Activated T-helper 17 cell treated with anti-CD3 and anti-CD28 coated beads, Interleukin-2, amount 50 U/mL, for 72 hours (primary cell): ENCODE results near the gene SMAP1. TPM values are rescaled to one million over a fixed set of nuclear protein-coding genes. Genes with fewer than 3 reads are reported as not detected.
A peak's percentile ranks its signal among the peaks of the same experiment; 100 is the strongest.

Experiments
- ATAC-seq: fragments of 150-1000 bp; cut with Tn5 transposase; replicated peaks from 2 replicates; pipeline ENCODE4 v1.10.0; 2021; ENCODE audit warnings: mild to moderate bottlenecking, moderate library complexity
- H3K27ac Mint-ChIP-seq: one replicate; pipeline ENCODE4 v1.8.0; 2022; ENCODE audit warnings: mixed read lengths
- H3K27me3 Mint-ChIP-seq: one replicate; pipeline ENCODE4 v1.8.0; 2022; ENCODE audit warnings: mixed read lengths
- H3K36me3 Mint-ChIP-seq: one replicate; pipeline ENCODE4 v1.8.0; 2022; ENCODE audit warnings: low read depth, mild to moderate bottlenecking, mixed read lengths
- H3K4me1 Mint-ChIP-seq: one replicate; pipeline ENCODE4 v1.8.0; 2022; ENCODE audit warnings: mixed read lengths
- H3K4me3 Mint-ChIP-seq: one replicate; pipeline ENCODE4 v1.8.0; 2022; ENCODE audit warnings: mild to moderate bottlenecking, mixed read lengths
- H3K9me3 Mint-ChIP-seq: one replicate; pipeline ENCODE4 v1.8.0; 2022; ENCODE audit warnings: mixed read lengths
- total RNA-seq, 2 donors: library from RNA; stranded (reverse); gene quantifications; one replicate each; pipeline ENCODE4 v1.2.3, GENCODE V29; 2022

SMAP1 gene
- total RNA-seq = 10 to 100 TPM; 24.0 to 39.5 TPM

GRCh38 chr6:70667711-70668498 lies at the start of gene SMAP1:
Gene SMAP1 (plus strand): TSS chr6:70667883. CDS start chr6:70668024, 141 bp downstream.
- Mint-ChIP-seq H3K9me3 (peaks cover 5% of the 10 kb centered on the region), H3K4me3 (peak within 1 kb of the TSS; percentile 99), H3K4me1 (peaks cover 52% of the 10 kb centered on the region), H3K36me3 (peaks cover 25% of the 10 kb centered on the region), H3K27ac (peak within 1 kb of the TSS; percentile 98), H3K27me3 (no peaks in the 10 kb centered on the region)
- peak; percentile 95 for ATAC-seq

- Mint-ChIP-seq H3K4me3 (no peak overlapping the region), H3K27ac (no peak overlapping the region), H3K4me1 (no peaks in the 10 kb centered on the region), H3K9me3 (no peaks in the 10 kb centered on the region), H3K36me3 (no peaks in the 10 kb centered on the region), H3K27me3 (no peaks in the 10 kb centered on the region)
- ATAC-seq = no peak
Measured at GRCh38 chr6:70620746-70621145, 46.9 kb upstream of the SMAP1 start.

GRCh38 chr6:70622461-70622860 lies 45.2 kb upstream of the SMAP1 start:
- Mint-ChIP-seq H3K4me3 (no peak overlapping the region), H3K27ac (no peak overlapping the region), H3K4me1 (no peaks in the 10 kb centered on the region), H3K36me3 (no peaks in the 10 kb centered on the region), H3K27me3 (no peaks in the 10 kb centered on the region), H3K9me3 (no peaks in the 10 kb centered on the region)
- ATAC-seq = no peak

DNA sequence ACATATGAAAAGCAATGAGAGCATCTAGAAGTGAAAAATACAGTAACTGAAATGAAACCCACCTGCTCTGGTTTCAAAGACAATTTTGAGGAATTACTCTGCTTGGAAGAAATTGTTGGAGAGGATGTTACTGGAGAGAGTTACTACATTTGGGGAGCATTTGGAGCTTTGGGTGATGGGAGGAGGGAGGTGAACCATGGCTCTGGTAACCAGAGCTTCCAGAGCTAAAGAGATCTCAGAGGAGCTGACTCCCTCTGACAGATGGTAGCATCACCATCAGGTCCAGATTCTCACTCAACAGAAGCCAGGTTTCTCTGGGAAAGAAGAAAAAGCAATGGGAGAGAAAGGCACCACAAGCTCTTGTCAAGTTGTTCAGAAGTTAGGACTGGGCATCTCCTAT lies 42.2 kb upstream of the SMAP1 start:
- no peak for ATAC-seq
- H3K27me3 Mint-ChIP-seq = no peaks in the 10 kb centered on the region

GRCh38 chr6:70627500-70628254 lies 40.0 kb upstream of the SMAP1 start:
- H3K27ac Mint-ChIP-seq = no peak overlapping the region
- no peaks in the 10 kb centered on the region for H3K4me1 Mint-ChIP-seq
- no peaks in the 10 kb centered on the region for H3K36me3 Mint-ChIP-seq
- no peaks in the 10 kb centered on the region for H3K9me3 Mint-ChIP-seq
- H3K27me3 Mint-ChIP-seq = no peaks in the 10 kb centered on the region
- no peak for ATAC-seq
- H3K4me3 Mint-ChIP-seq = no peak overlapping the region

More for the DNA sequence above, 42.2 kb upstream of the SMAP1 start:
- Mint-ChIP-seq H3K9me3 (no peaks in the 10 kb centered on the region), H3K4me1 (no peaks in the 10 kb centered on the region), H3K36me3 (no peaks in the 10 kb centered on the region), H3K27ac (no peak overlapping the region), H3K4me3 (no peak overlapping the region)

DNA sequence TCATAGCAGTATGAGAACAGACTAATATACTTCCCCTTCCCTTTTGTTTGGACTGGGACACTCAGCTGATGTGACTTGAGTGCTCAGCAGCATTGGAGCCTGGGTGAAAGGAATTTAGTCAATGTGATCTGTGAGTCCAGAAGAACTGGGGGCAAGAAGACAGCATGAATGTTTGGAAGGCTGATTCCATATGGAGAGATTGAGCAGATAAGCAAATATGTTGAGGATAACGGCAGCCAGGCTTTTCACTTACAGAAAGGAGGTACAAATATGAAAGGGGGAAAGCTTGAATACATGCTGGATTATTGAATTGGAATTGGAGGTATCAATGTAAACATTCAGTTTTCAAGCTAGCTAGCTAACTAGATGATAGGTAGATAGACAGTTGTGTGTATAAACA lies 37.8 kb upstream of the SMAP1 start:
- Mint-ChIP-seq H3K9me3 (no peaks in the 10 kb centered on the region), H3K27me3 (no peaks in the 10 kb centered on the region), H3K36me3 (no peaks in the 10 kb centered on the region), H3K27ac (no peak overlapping the region), H3K4me3 (no peak overlapping the region), H3K4me1 (no peaks in the 10 kb centered on the region)
- no peak for ATAC-seq

- H3K9me3 Mint-ChIP-seq = peaks cover under 1% of the 10 kb centered on the region
- H3K36me3 Mint-ChIP-seq = no peaks in the 10 kb centered on the region
- no peak overlapping the region for H3K4me3 Mint-ChIP-seq
- H3K27ac Mint-ChIP-seq = no peak overlapping the region
- H3K27me3 Mint-ChIP-seq = no peaks in the 10 kb centered on the region
- no peaks in the 10 kb centered on the region for H3K4me1 Mint-ChIP-seq
- ATAC-seq = peak; percentile 87
Measured at GRCh38 chr6:70633870-70634269, 33.8 kb upstream of the SMAP1 start.

GRCh38 chr6:70636596-70636995 lies 31.1 kb upstream of the SMAP1 start:
- ATAC-seq = no peak
- H3K4me1 Mint-ChIP-seq = no peaks in the 10 kb centered on the region
- no peaks in the 10 kb centered on the region for H3K36me3 Mint-ChIP-seq
- no peak overlapping the region for H3K4me3 Mint-ChIP-seq
- peaks cover 3% of the 10 kb centered on the region for H3K9me3 Mint-ChIP-seq
- no peaks in the 10 kb centered on the region for H3K27me3 Mint-ChIP-seq
- H3K27ac Mint-ChIP-seq = no peak overlapping the region

DNA sequence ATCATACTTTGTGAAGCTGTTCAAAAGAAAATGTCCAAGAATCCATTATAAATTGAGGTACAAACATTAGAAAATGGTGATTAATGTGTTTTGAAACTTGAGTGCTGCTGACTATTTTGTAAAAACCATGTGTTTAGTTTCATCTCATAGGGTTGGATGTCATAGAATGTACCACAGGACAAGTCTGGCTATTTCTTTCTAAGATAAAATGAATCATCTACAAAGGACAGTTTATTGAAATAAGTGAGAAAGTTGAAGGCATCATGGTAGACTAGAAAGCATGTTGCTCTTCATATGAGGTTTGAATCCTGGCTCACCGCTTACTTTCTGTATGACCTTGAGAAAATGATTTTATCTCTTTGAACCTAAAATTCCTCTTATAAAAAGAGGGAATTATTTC lies 29.2 kb upstream of the SMAP1 start:
- Mint-ChIP-seq H3K36me3 (no peaks in the 10 kb centered on the region), H3K9me3 (peaks cover 3% of the 10 kb centered on the region), H3K4me1 (no peaks in the 10 kb centered on the region), H3K27ac (no peak overlapping the region), H3K4me3 (no peak overlapping the region), H3K27me3 (no peaks in the 10 kb centered on the region)
- ATAC-seq = peak; percentile 55

DNA sequence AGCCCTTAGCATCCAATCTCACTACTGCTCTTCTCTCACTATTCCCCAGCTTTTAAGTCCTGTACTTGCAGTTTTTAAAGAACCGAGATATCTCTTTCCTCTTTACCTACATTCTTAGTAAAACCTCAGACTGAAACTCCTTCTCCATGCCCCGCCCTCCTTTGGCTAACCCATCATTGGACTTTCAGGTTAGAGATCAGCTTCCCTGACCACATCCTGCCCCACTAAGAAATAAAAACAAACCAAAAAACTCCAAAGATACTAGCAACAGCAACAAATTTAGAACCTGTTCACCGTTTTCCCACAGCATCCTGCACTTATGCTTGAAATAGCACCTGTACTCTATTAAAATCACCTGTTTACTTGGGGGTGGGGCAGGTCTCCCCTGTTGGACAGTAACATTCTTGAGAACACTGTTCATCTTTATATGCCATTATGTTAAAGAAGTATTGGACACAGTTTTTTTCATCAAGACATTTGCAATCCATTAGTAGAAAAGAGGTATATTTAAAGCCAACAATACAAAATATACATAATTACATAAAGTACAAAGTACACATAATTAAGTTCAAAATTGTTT lies 16.3 kb upstream of the SMAP1 start:
- H3K27me3 Mint-ChIP-seq = no peaks in the 10 kb centered on the region
- peaks cover 22% of the 10 kb centered on the region for H3K4me1 Mint-ChIP-seq
- no peaks in the 10 kb centered on the region for H3K36me3 Mint-ChIP-seq
- H3K4me3 Mint-ChIP-seq = peak overlapping the region; percentile 62
- peak; percentile 99 for ATAC-seq
- H3K27ac Mint-ChIP-seq = peak overlapping the region; percentile 70
- H3K9me3 Mint-ChIP-seq = no peaks in the 10 kb centered on the region

DNA sequence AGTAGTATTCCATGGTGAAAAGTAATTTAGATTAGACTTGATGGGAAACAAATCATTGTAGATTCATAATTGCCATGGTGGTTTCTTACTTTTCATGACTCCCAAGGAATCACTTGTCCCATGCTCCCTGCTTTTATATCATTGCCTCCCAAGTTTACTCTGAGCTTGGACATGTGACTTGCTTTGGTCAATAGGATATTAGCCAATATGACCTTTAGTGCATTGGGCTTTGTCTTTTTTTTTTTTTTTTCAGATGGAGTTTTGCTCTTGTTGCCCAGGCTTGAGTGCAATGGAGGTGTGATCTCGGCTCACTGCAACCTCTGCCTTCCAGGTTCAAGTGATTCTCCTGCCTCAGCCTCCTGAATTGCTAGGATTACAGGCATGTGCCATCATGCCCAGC lies 15.5 kb upstream of the SMAP1 start:
- H3K27ac Mint-ChIP-seq = peak overlapping the region; percentile 70
- H3K4me1 Mint-ChIP-seq = peaks cover 22% of the 10 kb centered on the region
- peak overlapping the region; percentile 62 for H3K4me3 Mint-ChIP-seq
- H3K9me3 Mint-ChIP-seq = no peaks in the 10 kb centered on the region
- no peaks in the 10 kb centered on the region for H3K36me3 Mint-ChIP-seq
- ATAC-seq = no peak
- H3K27me3 Mint-ChIP-seq = no peaks in the 10 kb centered on the region

- ATAC-seq = peak; percentile 45
- Mint-ChIP-seq H3K9me3 (no peaks in the 10 kb centered on the region), H3K27me3 (no peaks in the 10 kb centered on the region)
Measured at GRCh38 chr6:70657706-70658105, 10.0 kb upstream of the SMAP1 start.

DNA sequence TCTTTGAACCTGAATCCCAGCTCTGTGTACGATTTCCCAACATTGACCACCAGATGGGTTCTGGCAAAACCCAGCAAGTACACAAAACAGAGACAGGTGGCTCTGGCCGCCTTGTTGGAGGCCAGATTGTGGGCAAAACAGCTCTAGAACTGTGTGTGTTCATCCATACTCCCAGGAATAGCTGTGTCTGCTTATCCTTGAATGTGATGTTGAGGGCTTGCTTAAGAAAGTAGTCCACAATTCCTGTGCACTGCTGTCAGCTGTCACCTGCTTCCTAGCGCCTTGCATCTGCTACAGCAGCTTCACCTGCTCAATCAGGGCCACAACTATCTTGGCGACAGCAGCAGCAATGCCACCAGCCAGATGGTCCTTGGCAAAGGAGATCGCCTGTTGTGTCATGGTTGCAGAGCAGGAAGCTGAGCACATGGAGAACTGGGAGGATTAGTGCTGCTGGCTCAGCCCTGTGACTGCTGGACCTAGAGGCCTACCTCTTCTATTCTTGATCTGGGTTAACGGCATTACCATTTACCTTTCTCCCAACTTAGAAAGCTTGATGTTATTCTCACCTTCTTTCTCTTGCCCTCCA lies 3.7 kb upstream of the SMAP1 start:
- Mint-ChIP-seq H3K4me3 (no peak overlapping the region), H3K4me1 (peaks cover 16% of the 10 kb centered on the region), H3K36me3 (peaks cover 6% of the 10 kb centered on the region), H3K27me3 (no peaks in the 10 kb centered on the region), H3K27ac (no peak overlapping the region), H3K9me3 (peaks cover 5% of the 10 kb centered on the region)
- ATAC-seq = no peak

More at GRCh38 chr6:70657706-70658105, 10.0 kb upstream of the SMAP1 start:
- Mint-ChIP-seq H3K4me1 (no peaks in the 10 kb centered on the region), H3K27ac (no peak overlapping the region), H3K4me3 (no peak overlapping the region), H3K36me3 (no peaks in the 10 kb centered on the region)

DNA sequence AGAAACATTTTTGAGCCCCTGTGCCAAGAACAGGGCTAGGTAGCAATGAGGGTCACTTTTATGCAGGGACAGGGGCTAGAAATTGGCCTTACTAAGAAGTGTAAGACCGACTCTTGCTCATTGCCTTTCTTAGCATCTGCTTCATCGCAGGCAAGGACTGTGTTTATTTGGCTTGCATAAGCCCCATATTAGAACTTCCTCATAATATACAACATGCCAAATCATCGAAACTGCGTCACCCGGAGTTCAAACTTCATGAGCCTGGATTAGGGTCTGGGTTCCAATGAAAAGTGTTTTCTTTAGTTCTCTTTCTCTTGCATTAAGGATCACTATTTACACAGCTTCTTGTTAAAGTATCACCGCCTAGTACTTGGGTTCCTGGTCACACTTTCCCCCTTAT lies 977 bp upstream of the SMAP1 start:
- ATAC-seq = no peak
- Mint-ChIP-seq H3K4me1 (peaks cover 40% of the 10 kb centered on the region), H3K36me3 (peaks cover 23% of the 10 kb centered on the region), H3K27me3 (no peaks in the 10 kb centered on the region), H3K27ac (peak overlapping the region; percentile 98), H3K9me3 (peaks cover 5% of the 10 kb centered on the region), H3K4me3 (peak overlapping the region; percentile 99)
